GM12878 (cell line): Measurements from ENCODE around the gene ZNF212. TPM values are rescaled to one million over a fixed set of nuclear protein-coding genes. Genes with fewer than 3 reads are reported as not detected.

Experiments
- ATAC-seq: fragments of 200-7000 bp; cut with Tn5 transposase; 3 replicates; pipeline ENCODE4 v1.9.1; 2020; ENCODE audit warnings: mild to moderate bottlenecking, moderate library complexity
- BruUV-seq: library from RNA; stranded (reverse); fragments of 400-500 nt; replicated peaks from 2 replicates; lab custom pipeline; 2021; lab: Mats Ljungman, UMichigan
- CTCF ChIA-PET: fragments of 300-600 bp; sonication (Branson Sonifier 250); formaldehyde crosslinking; extraction: SDS; loops from one replicate; lab custom pipeline; 2021; ENCODE audit warnings: inconsistent platforms; lab: Yijun Ruan, JAX
- POLR2A ChIA-PET: fragments of 350-600 bp; formaldehyde crosslinking; extraction: SDS; loops from one replicate; lab custom pipeline; 2021; ENCODE audit warnings: inconsistent platforms; lab: Charles Lee
- RAD21 ChIA-PET: fragments of 300-600 bp; sonication (Branson Sonifier 250); formaldehyde crosslinking; loops from one replicate; lab custom pipeline; 2023; ENCODE audit warnings: antibody characterized with exemption; ENCODE audit not compliant: unreplicated experiment; lab: Charles Lee
- SMC1A ChIA-PET: fragments of 300-600 bp; sonication (Branson Sonifier 250); formaldehyde crosslinking; loops from one replicate; lab custom pipeline; 2023; ENCODE audit not compliant: unreplicated experiment, uncharacterized antibody; lab: Charles Lee
- DNase-seq: peaks from one replicate; pipeline ENCODE4 v3.0.0-alpha.2; 2011; ENCODE audit warnings: low read depth, low spot score
- FAIRE-seq: peaks from 3 replicates; lab custom pipeline; 2011; peaks lifted over from hg19 to GRCh38; lab: Jason Lieb, UNC
- H2AFZ ChIP-seq: 2 replicates; pipeline ENCODE4 v1.6.0; 2011; ENCODE audit warnings: low read depth, low read length, control low read depth; ENCODE audit not compliant: control insufficient read depth
- H3K27ac ChIP-seq: 2 replicates; pipeline ENCODE4 v1.5.1; 2011; ENCODE audit warnings: control low read depth; ENCODE audit not compliant: control insufficient read depth, insufficient read depth
- H3K27me3 ChIP-seq, 2 experiments: replicated peaks in 1 of 2; 2 replicates each; pipeline versions ENCODE4 v1.6.0 to v1.6.1; 2011; ENCODE audit warnings: low read length in 1 of 2; ENCODE audit not compliant: control insufficient read depth in 2 of 2, insufficient read depth in 2 of 2
- H3K36me3 ChIP-seq, 2 experiments: 2 replicates each; pipeline ENCODE4 v1.5.1; 2011; ENCODE audit warnings: low read length in 1 of 2; ENCODE audit not compliant: control insufficient read depth in 2 of 2, insufficient read depth in 2 of 2
- H3K4me1 ChIP-seq: 2 replicates; pipeline ENCODE4 v1.6.1; 2011; ENCODE audit warnings: mild to moderate bottlenecking, low read length, moderate library complexity, mixed read lengths; ENCODE audit not compliant: control insufficient read depth, insufficient read depth
- H3K4me2 ChIP-seq: 2 replicates; pipeline ENCODE4 v1.6.0; 2011; ENCODE audit warnings: control low read depth; ENCODE audit not compliant: control insufficient read depth, insufficient read depth
- H3K4me3 ChIP-seq: fragments of 200-600 bp; sonication (generic); 2 replicates; pipeline ENCODE4 v1.5.1; 2016
- H3K79me2 ChIP-seq: 2 replicates; pipeline ENCODE4 v1.6.0; 2011; ENCODE audit warnings: low read length; ENCODE audit not compliant: control insufficient read depth, insufficient read depth
- H3K9ac ChIP-seq: 2 replicates; pipeline ENCODE4 v1.8.0; 2011; ENCODE audit warnings: low read length, control low read depth, mixed read lengths; ENCODE audit not compliant: control insufficient read depth, insufficient read depth
- H3K9me3 ChIP-seq: replicated peaks from 3 replicates; pipeline ENCODE4 v1.5.1; 2011; ENCODE audit warnings: mild to moderate bottlenecking, low read length; ENCODE audit not compliant: control insufficient read depth, insufficient read depth
- H4K20me1 ChIP-seq: 2 replicates; pipeline ENCODE4 v1.6.0; 2011; ENCODE audit not compliant: control insufficient read depth, insufficient read depth
- HDAC6 ChIP-seq: fragments of 200-600 bp; sonication (generic); IDR thresholded peaks from one replicate; pipeline ENCODE4 v1.8.0; 2017; ENCODE audit warnings: antibody characterized with exemption; ENCODE audit not compliant: unreplicated experiment
- NBN ChIP-seq: fragments of 450-650 bp; IDR thresholded peaks from 2 replicates; pipeline ENCODE4 v1.6.1; 2016
- NR2C1 ChIP-seq: fragments of 450-650 bp; IDR thresholded peaks from 2 replicates; pipeline ENCODE4 v1.6.1; 2017; ENCODE audit warnings: antibody characterized with exemption, mild to moderate bottlenecking, moderate library complexity
- RUNX3 ChIP-seq: IDR thresholded peaks from 2 replicates; pipeline ENCODE4 v1.6.1; 2012; ENCODE audit warnings: low read length, inconsistent platforms
- WGBS: methylation state at CpG from one replicate; pipeline ENCODE4 v1.1.6; 2016; ENCODE audit warnings: low lambda C conversion rate; ENCODE audit not compliant: insufficient replicate concordance, insufficient coverage; ENCODE audit errors: missing lambda C conversion rate; 5-methylcytosine and 5-hydroxymethylcytosine counted together
- in situ Hi-C: fragments of 300-500 bp; cut with MboI; formaldehyde crosslinking; loops from 9 replicates; pipeline ENCODE4 v1.14.3; 2018; ENCODE audit warnings: mixed read lengths
- intact Hi-C: fragments of 100-400 bp; cut with micrococcal nuclease; formaldehyde crosslinking; loops from one replicate; pipeline ENCODE4 v1.14.2; 2022; ENCODE audit not compliant: unreplicated experiment
- polyA plus RNA-seq, 11 experiments: library from polyadenylated mRNA; depleted of rRNA in 4 of 11; unstranded in 6 of 11; stranded (reverse) in 5 of 11; fragments of >200 nt; fragmentation: Nextera tagmentation in 4 of 11; fragmentation: Illumina TruSeq in 1 of 11; extraction: Ambion mirVana in 4 of 11; extraction: Trizol in 1 of 11; gene quantifications; 1 replicate in 1 of 11; 2 replicates in 10 of 11; pipeline versions ENCODE4 v1.2.1 to v1.2.3, GENCODE V29; 2011 to 2016; ENCODE audit warnings: inconsistent platforms in 2 of 11, missing spikeins in 2 of 11, low read depth in 1 of 11
- total RNA-seq, 4 experiments: library from RNA; depleted of rRNA in 3 of 4; stranded (reverse); fragments of >200 nt in 3 of 4; fragmentation: Illumina TruSeq in 1 of 4; extraction: Trizol in 1 of 4; gene quantifications; 2 replicates each; pipeline versions ENCODE4 v1.2.1 to v1.2.3, GENCODE V29; 2013 to 2021
- TF ChIP-seq, protein P1 (sequence below): fragments of 450-650 bp; IDR thresholded peaks from 2 replicates; pipeline ENCODE4 v1.6.1; 2014; ENCODE audit warnings: mild to moderate bottlenecking

Gene ZNF212
- total and polyA plus RNA-seq, 10 of the 15 experiments (the other 5 are each of a cell fraction or from before 2014, with no cell fraction given), result 1.2 to 11.6 (median 5.4) TPM

DNA sequence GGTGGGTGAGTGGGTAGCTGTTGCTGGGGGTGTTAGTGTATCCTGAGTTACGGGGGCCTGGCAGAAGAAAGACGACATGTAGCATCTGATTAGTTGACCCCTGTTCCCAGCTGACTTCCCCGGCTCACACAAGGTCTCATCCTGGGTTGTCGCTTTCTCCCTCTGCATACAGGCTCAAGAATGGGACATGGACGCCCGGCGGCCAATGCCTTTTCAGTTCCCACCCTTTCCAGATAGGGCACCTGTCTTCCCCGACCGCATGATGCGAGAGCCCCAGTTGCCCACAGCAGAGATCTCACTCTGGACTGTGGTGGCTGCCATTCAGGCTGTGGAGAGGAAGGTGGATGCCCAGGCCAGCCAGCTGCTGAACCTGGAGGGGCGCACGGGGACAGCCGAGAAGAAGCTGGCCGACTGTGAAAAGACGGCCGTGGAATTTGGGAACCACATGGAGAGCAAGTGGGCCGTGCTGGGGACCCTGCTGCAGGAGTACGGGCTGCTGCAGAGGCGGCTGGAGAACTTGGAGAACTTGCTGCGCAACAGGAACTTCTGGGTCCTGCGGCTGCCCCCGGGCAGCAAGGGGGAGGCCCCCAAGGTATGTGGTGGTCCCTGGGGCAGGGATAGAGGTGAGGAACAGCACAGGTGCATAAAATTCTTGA lies 41.2 kb upstream of the ZNF212 start:
- Histone ChIP-seq H3K4me3 (no peak overlapping the region), H3K9me3 (no peaks in the 10 kb centered on the region), H3K27me3 (no peaks in the 10 kb centered on the region), H3K36me3 (peaks cover 10 to 19% of the 10 kb centered on the region in 2 experiments), H2AFZ (no peak overlapping the region), H3K9ac (no peak overlapping the region), H3K27ac (no peak overlapping the region), H4K20me1 (no peaks in the 10 kb centered on the region), H3K4me2 (no peak overlapping the region), H3K79me2 (peaks cover 37% of the 10 kb centered on the region), H3K4me1 (0 out of 2 replicates have a peak, but pooled peaks cover 3% of the 10 kb centered on the region)
- TF ChIP-seq NBN (no peak), NR2C1 (no peak), HDAC6 (no peak), RUNX3 (no peak)
- TF ChIP-seq, protein P1, sequence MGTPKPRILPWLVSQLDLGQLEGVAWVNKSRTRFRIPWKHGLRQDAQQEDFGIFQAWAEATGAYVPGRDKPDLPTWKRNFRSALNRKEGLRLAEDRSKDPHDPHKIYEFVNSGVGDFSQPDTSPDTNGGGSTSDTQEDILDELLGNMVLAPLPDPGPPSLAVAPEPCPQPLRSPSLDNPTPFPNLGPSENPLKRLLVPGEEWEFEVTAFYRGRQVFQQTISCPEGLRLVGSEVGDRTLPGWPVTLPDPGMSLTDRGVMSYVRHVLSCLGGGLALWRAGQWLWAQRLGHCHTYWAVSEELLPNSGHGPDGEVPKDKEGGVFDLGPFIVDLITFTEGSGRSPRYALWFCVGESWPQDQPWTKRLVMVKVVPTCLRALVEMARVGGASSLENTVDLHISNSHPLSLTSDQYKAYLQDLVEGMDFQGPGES, result no peak
- intact Hi-C loops (loop anchor here (5.0 kb wide), 1 partner anchor 39 kb away; the partner anchor contains the start of gene ZNF212), in situ Hi-C loops (no loop called here)
- DNase-seq (no peak), FAIRE-seq (no peak), ATAC-seq (no peak)
- 94% methylated on average over 22 of the region's 22 CpGs for WGBS
- ChIA-PET CTCF (interaction anchor here (1.0 to 1.4 kb wide), 2 partner anchors 15 to 64 kb away, joined by 4 read pairs; partner anchors contain the start of gene ZNF783), SMC1A (no interaction called here), RAD21 (interaction anchor here (0.6 kb wide), 1 partner anchor 71 kb away, joined by 3 read pairs; no protein-coding TSS in a partner anchor), POLR2A (no interaction called here)
- TSS peak; percentile 50 for BruUV-seq
